Measurements from ENCODE around the gene CLIC5. TPM values are rescaled to one million over a fixed set of nuclear protein-coding genes. Genes with fewer than 3 reads are reported as not detected.

The CLIC5 gene
- polyA plus RNA-seq, 1 donor from 2014 or later: 0.22 TPM

- H3K9me2 ChIP-seq (ENCODE audit: insufficient read depth, low read length): no peaks in the 10 kb centered on the region
- no peaks in the 10 kb centered on the region for H3K27me3 ChIP-seq (ENCODE audit: insufficient read depth, low read depth, low read length)
- no peaks in the 10 kb centered on the region for H4K20me1 ChIP-seq (ENCODE audit: insufficient read depth)
- no peak overlapping the region for H3K4me3 ChIP-seq (ENCODE audit: low read length)
- H3K79me2 ChIP-seq (replicated peaks; ENCODE audit: insufficient read depth, low read length): no peaks in the 10 kb centered on the region
- no peak overlapping the region for H3K9ac ChIP-seq (ENCODE audit: low read length)
- H2AFZ ChIP-seq (ENCODE audit: low read depth, low read length): no peak overlapping the region
- H3F3A ChIP-seq (ENCODE audit: insufficient read depth, low read length, poor library complexity, severe bottlenecking): no peaks in the 10 kb centered on the region
- no peak for TF ChIP-seq EP300 (conservative IDR thresholded peaks at IDR 0.05; ENCODE audit: poor library complexity, severe bottlenecking)
- no peaks in the 10 kb centered on the region for H3K9me3 ChIP-seq (ENCODE audit: low read length)
- no peak overlapping the region for H3K27ac ChIP-seq (ENCODE audit: low read length)
- no peaks in the 10 kb centered on the region for H3K36me3 ChIP-seq (ENCODE audit: insufficient read depth, low read length)
- H3K4me2 ChIP-seq (ENCODE audit: low read length): no peak overlapping the region
These were observed 93.9 kb downstream of the CLIC5 start for GRCh38 chr6:45921691-45922281.

- H3K79me2 ChIP-seq (replicated peaks; ENCODE audit: insufficient read depth, low read length): no peaks in the 10 kb centered on the region
- no peak overlapping the region for H3K4me3 ChIP-seq (ENCODE audit: low read length)
- no peaks in the 10 kb centered on the region for H3K9me3 ChIP-seq (ENCODE audit: low read length)
- no peaks in the 10 kb centered on the region for H3K9me2 ChIP-seq (ENCODE audit: insufficient read depth, low read length)
- no peaks in the 10 kb centered on the region for H3K36me3 ChIP-seq (ENCODE audit: insufficient read depth, low read length)
- H3F3A ChIP-seq (ENCODE audit: insufficient read depth, low read length, poor library complexity, severe bottlenecking): no peaks in the 10 kb centered on the region
- no peak for TF ChIP-seq RAD21 (conservative IDR thresholded peaks at IDR 0.05)
- no peak for TF ChIP-seq EZH2 (IDR thresholded peaks at IDR 0.05; ENCODE audit: borderline replicate concordance, insufficient read depth, low read length, poor library complexity, severe bottlenecking)
- TF ChIP-seq REST (IDR thresholded peaks at IDR 0.05; ENCODE audit: borderline replicate concordance): no peak
- no peak for TF ChIP-seq CTCF (IDR thresholded peaks at IDR 0.05; ENCODE audit: poor library complexity, severe bottlenecking)
- no peak for TF ChIP-seq EP300 (conservative IDR thresholded peaks at IDR 0.05; ENCODE audit: poor library complexity, severe bottlenecking)
- TF ChIP-seq MXI1 (conservative IDR thresholded peaks at IDR 0.05; ENCODE audit: poor library complexity, severe bottlenecking): no peak
- TF ChIP-seq TAF1 (IDR thresholded peaks at IDR 0.05; ENCODE audit: low read depth): no peak
- TF ChIP-seq SMC3 (conservative IDR thresholded peaks at IDR 0.05; ENCODE audit: poor library complexity): no peak
- TF ChIP-seq POLR2AphosphoS5 (IDR thresholded peaks at IDR 0.05): no peak
- H3K27ac ChIP-seq (ENCODE audit: low read length): no peak overlapping the region
- no peaks in the 10 kb centered on the region for H4K20me1 ChIP-seq (ENCODE audit: insufficient read depth)
- H3K4me2 ChIP-seq (ENCODE audit: low read length): no peak overlapping the region
- H2AFZ ChIP-seq (ENCODE audit: low read depth, low read length): no peak overlapping the region
- H3K27me3 ChIP-seq (ENCODE audit: insufficient read depth, low read depth, low read length): no peaks in the 10 kb centered on the region
- no peak overlapping the region for H3K9ac ChIP-seq (ENCODE audit: low read length)
These were observed 94.7 kb downstream of the CLIC5 start for GRCh38 chr6:45920819-45921511.
